ENCODE results near the gene GRAMD2A. TPM values are rescaled to one million over a fixed set of nuclear protein-coding genes. Genes with fewer than 3 reads are reported as not detected.

GRAMD2A gene
- total RNA-seq, 8 experiments from 2014 or later: 0.13 to 2.3 (median 0.69) TPM

DNA sequence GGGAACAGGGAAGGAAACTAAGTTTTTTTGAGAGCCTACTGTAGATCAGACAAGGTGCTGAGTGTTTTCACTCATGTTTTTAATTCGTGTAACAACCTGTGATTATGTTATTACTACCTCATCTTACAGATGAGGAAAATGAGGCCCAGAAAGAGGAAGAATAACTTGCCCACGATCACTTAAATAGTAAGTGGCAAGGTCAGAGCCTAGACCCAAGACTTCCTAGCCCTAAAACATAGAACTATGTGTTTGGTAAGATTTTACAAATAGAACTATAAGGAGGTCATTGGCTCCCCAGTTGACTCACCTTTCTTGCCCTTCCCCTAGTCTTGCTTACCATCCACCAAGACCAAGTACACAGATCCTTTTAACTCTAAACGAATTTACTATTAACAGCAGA, 65.7 kb downstream of the GRAMD2A start:
- 20 to 80% (median 63%) methylated on average over 1 to 3 of the region's 3 CpGs; no CpG with 5 or more reads in 1 of the 10 experiments for WGBS, 10 experiments
- in situ Hi-C loops (cut with MboI; ENCODE audit: low pct_unique_long_range_greater_than_20kb in 2 of 9, low sequenced_read_pairs in 9 of 9, unreplicated experiment in 9 of 9): no loop called here
- Histone ChIP-seq H3K4me1 (replicated peaks in 1 of 2) (peaks cover 0 to 6% of the 10 kb centered on the region in 2 donors), H3K27ac (no peak overlapping the region), H3K4me3 (no peak overlapping the region)
- no peak for ATAC-seq (replicated peaks in 6 of 8)

DNA sequence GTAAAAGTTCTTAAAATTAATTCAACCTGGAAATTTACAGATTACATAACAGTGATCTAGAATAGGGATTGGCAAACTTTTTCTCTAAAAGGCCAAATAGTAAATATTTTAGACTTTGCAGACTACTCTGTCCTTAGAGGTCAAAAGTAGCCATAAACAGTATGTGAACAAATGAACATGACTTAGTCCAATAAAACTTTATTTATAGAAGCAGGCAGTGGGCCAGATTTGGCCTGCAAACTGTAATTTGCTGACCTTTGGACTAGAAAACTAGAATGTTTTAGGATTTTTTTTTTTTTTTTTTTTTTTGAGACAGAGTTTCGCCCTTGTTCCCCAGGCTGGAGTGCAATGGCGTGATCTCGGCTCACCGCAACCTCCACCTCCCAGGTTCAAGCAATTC, 67.3 kb downstream of the GRAMD2A start:
- H3K4me1 ChIP-seq (replicated peaks in 1 of 2): no peaks in the 10 kb centered on the region
- H3K27ac ChIP-seq: no peak overlapping the region
- WGBS, 10 experiments: 95 to 100% (median 96%) methylated on average over 3 to 4 of the region's 4 CpGs; no CpG with 5 or more reads in 7 of the 10 experiments
- ATAC-seq (replicated peaks in 6 of 8): no peak
- in situ Hi-C loops (cut with MboI; ENCODE audit: low pct_unique_long_range_greater_than_20kb in 2 of 9, low sequenced_read_pairs in 9 of 9, unreplicated experiment in 9 of 9): no loop called here
- H3K4me3 ChIP-seq: no peak overlapping the region

DNA sequence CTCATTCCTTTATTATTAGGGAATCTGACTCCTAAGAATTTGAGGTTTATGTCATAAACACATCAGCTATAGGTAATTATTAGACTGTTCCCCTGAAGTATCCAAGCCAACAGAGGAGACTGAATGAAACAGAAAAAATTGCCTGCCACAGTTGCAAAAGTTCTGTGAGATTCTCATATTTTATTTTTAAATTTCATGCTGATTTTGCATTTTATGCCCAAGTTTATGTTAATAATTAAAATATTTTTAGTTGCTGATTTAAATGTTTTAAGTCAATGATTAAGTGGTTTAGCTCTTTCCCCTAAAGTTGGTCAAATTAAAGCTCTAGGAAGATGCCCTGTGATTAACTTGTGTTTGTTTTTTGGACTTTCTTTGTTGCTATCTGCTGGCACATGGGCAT, 69.2 kb downstream of the GRAMD2A start:
- Histone ChIP-seq H3K27ac (no peak overlapping the region), H3K4me3 (no peak overlapping the region), H3K4me1 (replicated peaks in 1 of 2) (no peaks in the 10 kb centered on the region)
- in situ Hi-C loops (cut with MboI; ENCODE audit: low pct_unique_long_range_greater_than_20kb in 2 of 9, low sequenced_read_pairs in 9 of 9, unreplicated experiment in 9 of 9): no loop called here
- ATAC-seq (replicated peaks in 6 of 8): no peak

DNA sequence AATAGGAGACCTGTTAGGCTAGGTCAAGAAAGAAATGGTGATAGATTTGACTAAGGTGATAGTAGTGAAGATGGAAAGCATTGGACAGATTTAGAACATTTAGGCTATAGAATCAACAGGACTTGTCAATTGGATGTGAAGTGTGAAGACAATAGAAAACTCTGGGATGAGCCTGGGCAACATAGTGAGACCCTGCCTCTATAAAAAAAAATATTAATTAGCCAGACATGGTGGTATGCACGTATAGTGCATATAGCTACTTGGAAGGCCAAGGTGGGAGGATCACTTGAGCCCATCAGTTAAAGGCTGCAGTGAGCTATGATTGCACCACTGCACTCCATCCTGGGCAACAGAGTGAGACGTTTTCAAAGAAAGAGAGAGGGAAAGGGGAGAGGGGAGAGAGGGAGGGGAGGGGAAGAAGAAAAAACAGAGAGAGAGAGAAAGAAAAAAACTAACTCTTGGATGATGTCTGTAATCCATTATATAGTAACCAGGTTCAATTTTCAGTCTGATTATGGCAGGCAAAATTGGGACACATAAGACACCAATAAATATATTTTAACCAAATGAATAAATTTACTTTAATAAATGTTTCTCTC, 69.8 kb downstream of the GRAMD2A start:
- in situ Hi-C loops (cut with MboI; ENCODE audit: low pct_unique_long_range_greater_than_20kb in 2 of 9, low sequenced_read_pairs in 9 of 9, unreplicated experiment in 9 of 9): no loop called here
- Histone ChIP-seq H3K27ac (no peak overlapping the region), H3K4me1 (replicated peaks in 1 of 2) (no peaks in the 10 kb centered on the region), H3K4me3 (no peak overlapping the region)
- no peak for ATAC-seq (replicated peaks in 6 of 8)
- WGBS, 10 experiments: 0 to 86% (median 43%) methylated on average over 1 to 2 of the region's 2 CpGs; no CpG with 5 or more reads in 4 of the 10 experiments

DNA sequence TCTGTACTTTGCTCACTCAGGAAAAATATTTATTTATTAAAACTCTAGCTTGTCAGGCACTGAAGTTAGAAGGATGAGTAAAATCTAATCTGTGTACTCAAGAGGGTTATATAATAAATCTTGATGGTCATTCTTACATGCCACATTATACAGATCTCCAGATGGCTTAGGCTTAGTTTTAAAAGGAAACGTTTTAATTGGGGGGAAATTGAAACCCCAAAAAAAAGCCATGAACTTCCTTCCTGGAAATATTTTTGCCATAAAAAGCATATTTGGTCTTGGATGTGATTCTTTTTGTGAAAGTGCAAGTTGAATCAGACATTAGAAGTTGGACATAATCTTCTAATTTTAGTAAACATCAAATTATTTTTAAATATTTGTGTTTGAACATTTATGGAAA, 73.4 kb downstream of the GRAMD2A start:
- WGBS, 10 experiments: 0 to 86% (median 61%) methylated on average over 1 of the region's 1 CpG
- Histone ChIP-seq H3K4me3 (no peak overlapping the region), H3K27ac (no peak overlapping the region), H3K4me1 (replicated peaks in 1 of 2) (peaks cover 0 to under 1% of the 10 kb centered on the region in 2 donors)
- no peak for ATAC-seq (replicated peaks in 6 of 8)
- in situ Hi-C loops (cut with MboI; ENCODE audit: low pct_unique_long_range_greater_than_20kb in 2 of 9, low sequenced_read_pairs in 9 of 9, unreplicated experiment in 9 of 9): no loop called here

DNA sequence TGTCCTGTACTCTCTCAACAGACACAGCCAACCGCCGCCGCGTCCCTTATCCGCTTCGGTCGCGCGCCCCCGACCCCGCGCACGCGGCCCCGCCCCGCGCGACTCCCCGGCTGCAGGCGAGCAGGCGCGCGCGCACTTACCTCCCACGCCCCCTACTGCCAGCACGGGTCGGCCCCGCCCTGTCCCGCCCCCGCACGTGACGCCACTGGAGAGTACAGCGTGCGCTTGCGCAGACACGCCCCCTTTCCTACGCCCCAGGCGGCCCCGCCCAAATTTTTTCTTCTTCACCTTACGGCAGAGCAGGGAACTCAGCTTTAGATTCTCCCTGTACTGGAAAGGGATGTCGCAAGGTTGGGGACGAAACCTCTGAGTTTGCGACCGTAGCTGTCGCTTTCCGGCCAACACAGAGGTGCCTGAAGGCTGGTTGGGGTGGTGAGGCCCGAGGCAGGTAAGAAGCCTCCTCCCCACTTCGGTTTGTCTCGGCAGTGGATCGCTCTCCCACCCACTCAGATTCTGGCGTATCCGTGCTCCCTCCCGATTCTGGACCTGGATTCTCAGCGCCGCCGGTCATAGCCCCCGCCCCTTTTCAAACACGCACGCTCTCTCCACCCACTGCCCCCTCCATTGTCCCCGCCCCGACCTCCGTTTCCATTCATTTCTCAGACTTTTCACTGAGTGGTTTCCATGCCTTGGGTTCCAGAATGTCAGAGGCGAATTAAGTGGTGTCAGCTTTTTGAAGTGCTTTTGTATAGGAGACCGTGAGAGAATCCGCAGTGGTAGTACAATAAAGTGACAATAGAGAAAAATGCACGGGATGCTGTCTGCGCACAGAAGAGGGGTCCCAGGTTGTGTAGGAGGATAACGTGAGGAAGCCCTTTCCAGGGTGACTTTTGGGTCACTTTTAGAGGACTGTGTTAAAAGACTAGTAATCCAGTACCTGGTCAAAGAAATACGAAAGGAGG, 79.3 kb downstream of the GRAMD2A start, which contains the start of the genes MYO9A and SENP8:
Gene MYO9A, minus strand, starts transcription at position 134 of the 962 bp plus-strand sequence. CDS start 71,587 bp downstream, outside the sequence.
Gene SENP8, plus strand, starts transcription at position 387 of the 962 bp plus-strand sequence. CDS start 21,221 bp downstream, outside the sequence.
- WGBS, 10 experiments: 0 to 8% (median 0%) methylated on average over 1 to 7 of the region's 69 CpGs
- Histone ChIP-seq H3K4me3 (peak within 1 kb of the TSS; percentile 51 to 94 (median 85)), H3K27ac (peak within 1 kb of the TSS; percentile 94 to 98), H3K4me1 (replicated peaks in 1 of 2) (peaks cover 8 to 12% of the 10 kb centered on the region in 2 donors)
- in situ Hi-C loops (cut with MboI; ENCODE audit: low pct_unique_long_range_greater_than_20kb in 2 of 9, low sequenced_read_pairs in 9 of 9, unreplicated experiment in 9 of 9): no loop called here
- peak; percentile 54 to 80 (median 71) for ATAC-seq (replicated peaks in 6 of 8)

DNA sequence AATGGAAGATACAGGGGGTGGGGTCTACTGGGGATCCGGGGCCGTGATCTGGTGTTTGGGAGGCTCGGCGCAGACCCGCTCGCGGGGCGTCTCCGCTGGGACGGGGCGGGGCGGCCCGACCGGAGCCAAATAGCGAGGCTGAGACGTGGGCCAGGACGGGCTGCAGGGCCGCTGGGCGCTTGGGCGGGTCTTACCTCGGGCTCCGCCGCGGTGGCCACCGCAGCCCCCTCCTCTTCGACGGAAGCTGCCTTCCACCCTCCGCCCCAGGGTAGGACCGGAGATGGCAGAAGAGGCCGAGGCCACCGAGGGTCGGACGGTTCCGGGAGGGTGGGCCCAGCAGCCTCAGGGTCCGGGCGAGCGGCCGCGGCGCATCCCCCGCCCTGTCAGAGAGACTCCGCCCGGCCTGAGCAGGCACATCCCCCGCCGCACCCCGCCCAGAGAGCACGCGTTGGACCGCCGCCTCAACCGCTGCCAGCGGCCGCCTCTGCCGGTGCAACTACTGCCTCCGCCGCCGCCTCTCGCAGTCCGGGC, 80.0 kb downstream of the GRAMD2A start:
- no CpG with 5 or more reads among the region's 59 CpGs for WGBS, 10 experiments
- in situ Hi-C loops (cut with MboI; ENCODE audit: low pct_unique_long_range_greater_than_20kb in 2 of 9, low sequenced_read_pairs in 9 of 9, unreplicated experiment in 9 of 9): no loop called here

DNA sequence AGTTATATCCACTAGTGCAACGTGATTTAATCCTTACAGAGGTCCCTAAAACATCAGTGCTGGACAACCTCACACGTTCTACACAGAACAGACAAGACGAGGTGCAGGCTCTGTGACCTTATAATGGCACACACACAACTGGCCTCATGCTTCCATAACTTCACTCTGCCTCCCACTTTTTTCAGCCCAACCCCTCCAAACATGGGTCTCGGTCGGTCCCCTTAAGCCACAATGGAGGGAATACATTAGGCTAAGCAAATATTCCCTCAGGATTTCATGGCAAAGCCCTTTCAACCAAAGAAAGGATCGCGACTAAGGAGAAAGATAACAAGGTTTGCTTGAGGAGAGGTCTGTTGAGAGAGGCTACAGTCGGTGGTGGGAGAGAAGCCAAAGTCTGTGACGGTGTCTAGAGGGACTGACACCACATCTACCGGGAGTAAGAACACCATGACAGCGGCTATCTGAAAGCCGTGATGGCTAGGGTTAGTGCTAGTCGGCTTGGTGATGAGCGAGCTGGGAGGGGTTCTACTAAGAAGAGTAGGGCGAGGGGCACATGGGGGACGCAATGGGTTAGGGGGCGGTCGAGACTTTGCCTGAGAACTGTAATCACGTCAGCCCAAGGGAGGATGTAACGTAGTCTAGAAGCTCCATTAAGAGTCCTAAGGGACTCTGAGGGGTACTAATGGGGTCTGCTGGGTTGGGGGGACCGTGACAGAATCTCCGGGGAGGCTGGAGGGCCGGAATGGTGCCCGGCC, 80.7 kb downstream of the GRAMD2A start:
- Histone ChIP-seq H3K27ac (peak overlapping the region; percentile 74 to 94), H3K4me1 (replicated peaks in 1 of 2) (peaks cover 8 to 12% of the 10 kb centered on the region in 2 donors), H3K4me3 (peak overlapping the region; percentile 51 to 94 (median 85))
- WGBS, 10 experiments: 0 to 2% (median 0%) methylated on average over 1 to 12 of the region's 24 CpGs; no CpG with 5 or more reads in 1 of the 10 experiments
- in situ Hi-C loops (cut with MboI; ENCODE audit: low pct_unique_long_range_greater_than_20kb in 2 of 9, low sequenced_read_pairs in 9 of 9, unreplicated experiment in 9 of 9): no loop called here
- peak in 7 of 8 experiments; percentile 7 to 30 (median 17) for ATAC-seq (replicated peaks in 6 of 8)

More for the DNA sequence above, 80.0 kb downstream of the GRAMD2A start:
- peaks cover 8 to 12% of the 10 kb centered on the region in 2 donors for H3K4me1 ChIP-seq (replicated peaks in 1 of 2)
- H3K27ac ChIP-seq: peak overlapping the region; percentile 74 to 94
- H3K4me3 ChIP-seq: peak overlapping the region; percentile 51 to 94 (median 85)
- peak; percentile 73 to 86 (median 79) for ATAC-seq (replicated peaks in 6 of 8)

DNA sequence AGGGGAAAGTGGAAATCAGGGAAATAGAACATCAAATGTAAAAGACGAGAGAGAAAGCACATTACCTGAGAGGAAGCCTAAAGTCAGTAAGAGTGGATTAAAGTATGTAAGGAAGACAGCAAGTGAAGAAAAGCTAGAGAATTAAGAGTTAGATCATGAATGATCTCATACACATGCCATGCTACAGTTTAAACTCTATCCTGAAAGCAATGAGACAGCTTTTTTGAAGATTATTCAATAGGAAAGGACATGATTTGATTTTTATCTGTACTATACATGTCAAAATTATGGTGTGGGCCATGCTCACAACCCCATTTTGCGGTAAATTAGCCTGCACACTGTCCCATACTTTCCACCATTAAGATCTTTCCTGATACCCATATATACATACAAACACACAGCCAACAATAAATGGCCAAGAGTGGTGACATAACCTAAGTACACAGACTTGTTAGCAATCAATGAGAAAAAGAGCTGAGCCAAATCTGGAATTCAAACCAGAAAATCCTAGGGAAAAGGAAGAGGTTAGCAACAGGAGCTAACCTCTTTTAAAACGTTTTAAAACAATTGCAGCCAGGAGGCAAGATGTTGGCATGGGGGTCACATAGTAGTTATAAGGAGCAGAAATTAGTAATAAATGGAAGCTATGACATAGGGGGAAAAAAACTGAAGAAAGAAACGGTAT, 84.1 kb downstream of the GRAMD2A start:
- in situ Hi-C loops (cut with MboI; ENCODE audit: low pct_unique_long_range_greater_than_20kb in 2 of 9, low sequenced_read_pairs in 9 of 9, unreplicated experiment in 9 of 9): no loop called here
- 45 to 100% (median 74%) methylated on average over 1 to 4 of the region's 4 CpGs for WGBS, 10 experiments
- Histone ChIP-seq H3K4me1 (replicated peaks in 1 of 2) (peaks cover 5 to 9% of the 10 kb centered on the region in 2 donors), H3K27ac (no peak overlapping the region), H3K4me3 (no peak overlapping the region)
- ATAC-seq (replicated peaks in 6 of 8): no peak

DNA sequence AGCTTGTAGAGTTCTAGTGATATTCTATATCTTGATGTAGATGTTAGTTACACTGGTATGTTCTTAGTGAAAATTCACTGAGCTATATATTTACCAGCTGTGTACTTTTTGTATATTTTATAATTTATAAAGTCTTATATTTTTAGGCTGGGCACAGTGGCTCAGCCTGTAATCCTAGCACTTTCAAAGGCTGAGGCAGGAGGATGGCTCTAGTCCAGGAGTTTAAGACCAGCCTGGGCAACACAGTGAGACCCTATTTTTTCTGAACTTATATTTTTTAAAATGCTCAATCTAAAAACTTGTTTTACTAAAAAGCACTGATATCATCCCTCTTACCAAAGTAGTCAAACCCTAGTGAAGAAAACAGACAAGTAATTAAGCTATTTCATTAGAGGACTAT, 84.8 kb downstream of the GRAMD2A start:
- in situ Hi-C loops (cut with MboI; ENCODE audit: low pct_unique_long_range_greater_than_20kb in 2 of 9, low sequenced_read_pairs in 9 of 9, unreplicated experiment in 9 of 9): no loop called here
- Histone ChIP-seq H3K4me3 (no peak overlapping the region), H3K27ac (no peak overlapping the region), H3K4me1 (replicated peaks in 1 of 2) (peaks cover 5 to 9% of the 10 kb centered on the region in 2 donors)
- ATAC-seq (replicated peaks in 6 of 8): no peak

DNA sequence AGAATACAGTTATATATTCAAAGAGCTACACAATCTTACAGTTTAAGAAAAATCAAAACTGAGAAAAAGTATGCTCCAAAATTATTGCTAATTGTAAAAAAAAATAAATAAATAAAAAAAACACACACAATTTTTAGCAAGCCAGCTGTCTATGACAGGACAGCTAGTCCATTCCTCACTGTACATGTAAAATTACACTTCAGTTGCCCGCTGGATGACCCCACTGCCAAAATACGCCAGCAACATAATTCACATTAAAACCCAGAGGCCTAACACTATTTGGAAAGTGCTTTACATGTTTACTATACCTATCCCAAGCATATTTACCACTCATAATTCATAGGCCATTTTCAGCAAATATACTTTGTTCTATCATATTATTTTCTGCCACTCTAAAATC, 85.5 kb downstream of the GRAMD2A start:
- peak in 1 of 8 experiments; percentile 74 for ATAC-seq (replicated peaks in 6 of 8)
- Histone ChIP-seq H3K27ac (no peak overlapping the region), H3K4me1 (replicated peaks in 1 of 2) (peaks cover 5 to 9% of the 10 kb centered on the region in 2 donors), H3K4me3 (no peak overlapping the region)
- in situ Hi-C loops (cut with MboI; ENCODE audit: low pct_unique_long_range_greater_than_20kb in 2 of 9, low sequenced_read_pairs in 9 of 9, unreplicated experiment in 9 of 9): no loop called here
- WGBS, 10 experiments: 72 to 100% (median 80%) methylated on average over 2 of the region's 2 CpGs; no CpG with 5 or more reads in 5 of the 10 experiments

DNA sequence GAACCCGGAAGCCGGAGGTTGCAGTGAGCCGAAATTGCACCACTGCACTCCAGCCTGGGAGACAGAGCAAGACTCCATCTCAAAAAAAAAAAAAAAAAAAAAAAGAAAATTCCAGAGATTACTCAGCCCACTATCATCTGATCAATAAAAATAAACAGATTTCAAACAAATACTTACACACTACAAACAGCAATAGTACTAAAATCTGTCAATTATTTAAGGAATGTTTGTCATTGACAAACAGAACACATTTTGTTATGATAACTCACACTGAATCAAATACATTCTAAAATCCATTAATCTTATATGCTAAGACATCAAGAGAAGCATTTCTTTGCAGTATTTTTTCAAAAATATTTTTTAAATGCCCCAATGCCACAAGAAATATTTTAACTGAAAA, 87.2 kb downstream of the GRAMD2A start:
- Histone ChIP-seq H3K4me3 (no peak overlapping the region), H3K27ac (no peak overlapping the region), H3K4me1 (replicated peaks in 1 of 2) (peaks cover 2 to 3% of the 10 kb centered on the region in 2 donors)
- WGBS, 10 experiments: 83 to 100% (median 94%) methylated on average over 1 to 3 of the region's 3 CpGs; no CpG with 5 or more reads in 5 of the 10 experiments
- in situ Hi-C loops (cut with MboI; ENCODE audit: low pct_unique_long_range_greater_than_20kb in 2 of 9, low sequenced_read_pairs in 9 of 9, unreplicated experiment in 9 of 9): no loop called here
- no peak for ATAC-seq (replicated peaks in 6 of 8)
